VCaP (cell line): Measurements from ENCODE around the gene EXOC1L.
"Not testable (repeated sequence)": the region's sequence is repeated elsewhere in the genome, so short reads cannot be mapped to it uniquely, and the experiment has no call there.

Source experiments
- H3K27ac ChIP-seq: fragments of 450-650 bp; 2 replicates; pipeline ENCODE4 v1.5.1; 2017
- CTCF ChIP-seq: fragments of 450-650 bp; conservative IDR thresholded peaks from 2 replicates; pipeline ENCODE4 v1.5.1; 2017; ENCODE audit warnings: mild to moderate bottlenecking, moderate library complexity

EXOC1L gene

GRCh38 chr4:55834086-55834795 lies 14.7 kb downstream of the EXOC1L start:
- no peak for TF ChIP-seq CTCF
- no peak overlapping the region for H3K27ac ChIP-seq

- no peak overlapping the region for H3K27ac ChIP-seq
- TF ChIP-seq CTCF, result no peak
Observed at GRCh38 chr4:55837903-55838302, 18.3 kb downstream of the EXOC1L start.

GRCh38 chr4:55838356-55838755 lies 18.8 kb downstream of the EXOC1L start:
- no peak overlapping the region for H3K27ac ChIP-seq
- TF ChIP-seq CTCF, result no peak

GRCh38 chr4:55838952-55839351 lies 19.4 kb downstream of the EXOC1L start:
- no peak overlapping the region for H3K27ac ChIP-seq
- no peak for TF ChIP-seq CTCF

GRCh38 chr4:55840956-55841355 lies 21.4 kb downstream of the EXOC1L start:
- H3K27ac ChIP-seq, result no peak overlapping the region
- TF ChIP-seq CTCF, result no peak

- not testable (repeated sequence) for H3K27ac ChIP-seq
Observed at GRCh38 chr4:55841373-55842239, 22.0 kb downstream of the EXOC1L start.

- H3K27ac ChIP-seq, result not testable (repeated sequence)
Observed at GRCh38 chr4:55842312-55842711, 22.7 kb downstream of the EXOC1L start.

- TF ChIP-seq CTCF, result no peak
- H3K27ac ChIP-seq, result no peak overlapping the region
Observed at GRCh38 chr4:55849724-55850123, 30.1 kb downstream of the EXOC1L start.
